GM12872 (cell line): ENCODE results near the gene MAP3K4.
A peak's percentile ranks its signal among the peaks of the same experiment; 100 is the strongest.

Experiments used
- TF ChIP-seq, protein P1 (sequence below): IDR thresholded peaks from 3 replicates; pipeline ENCODE4 v1.5.1; 2011; ENCODE audit warnings: low read depth, mild to moderate bottlenecking, low read length, moderate library complexity; ENCODE audit not compliant: insufficient read depth

The MAP3K4 gene

DNA sequence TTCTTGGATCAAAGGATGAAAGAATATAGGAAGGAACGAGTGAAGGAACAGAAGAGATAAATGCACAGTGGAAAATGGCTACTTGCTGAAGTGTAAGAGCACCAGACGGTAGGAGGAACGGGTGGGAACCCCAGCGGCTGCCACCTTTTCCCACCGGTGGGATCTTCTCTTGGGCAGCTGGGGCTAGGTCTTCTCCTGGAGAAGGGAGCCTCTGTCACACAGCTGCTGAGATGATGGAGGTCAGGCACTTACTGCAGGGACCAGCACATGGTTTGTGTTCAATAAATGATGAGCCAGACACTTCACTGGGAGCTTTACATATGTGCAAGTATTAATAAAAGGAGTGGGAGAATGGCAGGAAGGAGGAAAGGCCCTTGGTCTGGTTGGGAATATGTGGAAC is 158.6 kb downstream of the MAP3K4 start:
- TF ChIP-seq, protein P1, sequence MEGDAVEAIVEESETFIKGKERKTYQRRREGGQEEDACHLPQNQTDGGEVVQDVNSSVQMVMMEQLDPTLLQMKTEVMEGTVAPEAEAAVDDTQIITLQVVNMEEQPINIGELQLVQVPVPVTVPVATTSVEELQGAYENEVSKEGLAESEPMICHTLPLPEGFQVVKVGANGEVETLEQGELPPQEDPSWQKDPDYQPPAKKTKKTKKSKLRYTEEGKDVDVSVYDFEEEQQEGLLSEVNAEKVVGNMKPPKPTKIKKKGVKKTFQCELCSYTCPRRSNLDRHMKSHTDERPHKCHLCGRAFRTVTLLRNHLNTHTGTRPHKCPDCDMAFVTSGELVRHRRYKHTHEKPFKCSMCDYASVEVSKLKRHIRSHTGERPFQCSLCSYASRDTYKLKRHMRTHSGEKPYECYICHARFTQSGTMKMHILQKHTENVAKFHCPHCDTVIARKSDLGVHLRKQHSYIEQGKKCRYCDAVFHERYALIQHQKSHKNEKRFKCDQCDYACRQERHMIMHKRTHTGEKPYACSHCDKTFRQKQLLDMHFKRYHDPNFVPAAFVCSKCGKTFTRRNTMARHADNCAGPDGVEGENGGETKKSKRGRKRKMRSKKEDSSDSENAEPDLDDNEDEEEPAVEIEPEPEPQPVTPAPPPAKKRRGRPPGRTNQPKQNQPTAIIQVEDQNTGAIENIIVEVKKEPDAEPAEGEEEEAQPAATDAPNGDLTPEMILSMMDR, result no peak

GRCh38 chr6:161150566-161150965 is 159.0 kb downstream of the MAP3K4 start:
- TF ChIP-seq, protein P1, result no peak

GRCh38 chr6:161151059-161151645 is 159.6 kb downstream of the MAP3K4 start:
- TF ChIP-seq, protein P1, result no peak

GRCh38 chr6:161151660-161152526 is 160.3 kb downstream of the MAP3K4 start:
- TF ChIP-seq, protein P1, result no peak

- TF ChIP-seq, protein P1, result no peak
Measured at GRCh38 chr6:161152527-161152862, 160.9 kb downstream of the MAP3K4 start.

GRCh38 chr6:161152907-161153662 is 161.5 kb downstream of the MAP3K4 start:
- TF ChIP-seq, protein P1, result peak; percentile 38; the same call in 2 of the 3 replicates

- TF ChIP-seq, protein P1, result no peak
Measured at GRCh38 chr6:161153725-161154124, 162.2 kb downstream of the MAP3K4 start.
